Ureter (tissue), 1 donor: Measurements from ENCODE around the gene TSC1. TPM values are rescaled to one million over a fixed set of nuclear protein-coding genes. Genes with fewer than 3 reads are reported as not detected.
"Not testable (repeated sequence)": the region's sequence is repeated elsewhere in the genome, so short reads cannot be mapped to it uniquely, and the experiment has no call there.

Experiments
- DNase-seq: peaks from one replicate; pipeline ENCODE4 v3.0.0-alpha.2; 2020; ENCODE audit warnings: low spot score
- total RNA-seq: library from RNA; stranded (reverse); gene quantifications from one replicate; pipeline ENCODE4 v1.2.4, GENCODE V29; 2023
- donor health status: DM: yes; HTN: yes; CAD: no.

Gene TSC1
- total RNA-seq, 1 donor from 2014 or later: 72.8 TPM

- no peak for DNase-seq
Observed at GRCh38 chr9:132976571-132976970, 32.2 kb upstream of the TSC1 start.

- no peak for DNase-seq
Observed at GRCh38 chr9:132975961-132976360, 31.5 kb upstream of the TSC1 start.

- DNase-seq: no peak
Observed at GRCh38 chr9:132973713-132974112, 29.3 kb upstream of the TSC1 start.

GRCh38 chr9:132973166-132973565, 28.8 kb upstream of the TSC1 start:
- DNase-seq: no peak

GRCh38 chr9:132970324-132971062, 26.1 kb upstream of the TSC1 start:
- DNase-seq: no peak

- no peak for DNase-seq
Observed at GRCh38 chr9:132969783-132970182, 25.4 kb upstream of the TSC1 start.

- DNase-seq: not testable (repeated sequence)
Observed at GRCh38 chr9:132967908-132968307, 23.5 kb upstream of the TSC1 start.

- no peak for DNase-seq
Observed at GRCh38 chr9:132965478-132965877, 21.1 kb upstream of the TSC1 start.

GRCh38 chr9:132961002-132961401, 16.6 kb upstream of the TSC1 start:
- no peak for DNase-seq

- DNase-seq: no peak
Observed at GRCh38 chr9:132957805-132958204, 13.4 kb upstream of the TSC1 start.

GRCh38 chr9:132955768-132956167, 11.4 kb upstream of the TSC1 start:
- DNase-seq: no peak

- no peak for DNase-seq
Observed at GRCh38 chr9:132955123-132955522, 10.7 kb upstream of the TSC1 start.

- DNase-seq: no peak
Observed at GRCh38 chr9:132949709-132950108, 5.3 kb upstream of the TSC1 start.

GRCh38 chr9:132948482-132949050, 4.2 kb upstream of the TSC1 start:
- DNase-seq: no peak

GRCh38 chr9:132947756-132948155, 3.3 kb upstream of the TSC1 start:
- no peak for DNase-seq

GRCh38 chr9:132946631-132947295, 2.3 kb upstream of the TSC1 start:
- no peak for DNase-seq

GRCh38 chr9:132946211-132946610, 1.8 kb upstream of the TSC1 start:
- no peak for DNase-seq

GRCh38 chr9:132945186-132946130, 1.0 kb upstream of the TSC1 start:
- DNase-seq: no peak

- DNase-seq: no peak
Observed at GRCh38 chr9:132943651-132944293, 644 bp downstream of the TSC1 start.

- DNase-seq: no peak
Observed at GRCh38 chr9:132942541-132943182, 1.8 kb downstream of the TSC1 start.

GRCh38 chr9:132939169-132939568, 5.2 kb downstream of the TSC1 start:
- DNase-seq: no peak
